Esophagus (tissue), 2 donors: ENCODE data around the gene SIGLECL1. TPM values are rescaled to one million over a fixed set of nuclear protein-coding genes. Genes with fewer than 3 reads are reported as not detected.
"Not testable (repeated sequence)": the region's sequence is repeated elsewhere in the genome, so short reads cannot be mapped to it uniquely, and the experiment has no call there.

Experiments
- H3K27ac ChIP-seq, 2 donors: one replicate each; pipeline ENCODE4 v1.5.1; 2013; ENCODE audit warnings: low read depth in 2 of 2, mild to moderate bottlenecking in 2 of 2, inconsistent platforms in 1 of 2, low read length in 1 of 2, moderate library complexity in 1 of 2
- H3K27me3 ChIP-seq, 2 donors: one replicate each; pipeline ENCODE4 v1.6.1; 2013; ENCODE audit warnings: low read length in 2 of 2, control low read depth in 1 of 2, mild to moderate bottlenecking in 1 of 2; ENCODE audit not compliant: insufficient read depth in 2 of 2, control insufficient read depth in 1 of 2
- H3K36me3 ChIP-seq, 2 donors: one replicate each; pipeline ENCODE4 v1.6.1; 2013; ENCODE audit warnings: low read length in 1 of 2; ENCODE audit not compliant: control insufficient read depth in 2 of 2, insufficient read depth in 2 of 2
- H3K4me1 ChIP-seq, 2 donors: one replicate each; pipeline ENCODE4 v1.6.1; 2013; ENCODE audit warnings: low read length in 1 of 2; ENCODE audit not compliant: control insufficient read depth in 2 of 2, insufficient read depth in 2 of 2
- H3K4me3 ChIP-seq, 2 donors: one replicate each; pipeline ENCODE4 v1.5.1; 2013; ENCODE audit warnings: low read length in 2 of 2, mild to moderate bottlenecking in 2 of 2, low read depth in 1 of 2, moderate library complexity in 1 of 2
- H3K9me3 ChIP-seq, 2 donors: one replicate each; pipeline ENCODE4 v1.6.1; 2013; ENCODE audit warnings: mild to moderate bottlenecking in 2 of 2, low read depth in 1 of 2, low read length in 1 of 2, moderate library complexity in 1 of 2; ENCODE audit not compliant: control insufficient read depth in 2 of 2, insufficient read depth in 1 of 2
- WGBS, 2 donors: extraction: QIAGEN DNeasy Blood & Tissue Kit; methylation state at CpG; one replicate each; pipeline ENCODE4 v1.1.7; 2013; 5-methylcytosine and 5-hydroxymethylcytosine counted together
- polyA plus RNA-seq, 2 donors: library from polyadenylated mRNA; stranded (reverse); fragments of 200-250 nt; gene quantifications; one replicate each; pipeline ENCODE4 v1.2.3, GENCODE V29; 2013
- donor health status: healthy with polysubstance abuse.
- donor health status: Bipolar disorder and iron deficiency.

The SIGLECL1 gene
- polyA plus RNA-seq, 2 donors: not detected

- H3K4me3 ChIP-seq: no peak overlapping the region
- H3K27ac ChIP-seq: no peak overlapping the region
- no peaks in the 10 kb centered on the region for H3K36me3 ChIP-seq
- H3K9me3 ChIP-seq: peaks cover 0 to 2% of the 10 kb centered on the region in 2 donors
- no peaks in the 10 kb centered on the region for H3K27me3 ChIP-seq
- H3K4me1 ChIP-seq: no peaks in the 10 kb centered on the region
Measured at GRCh38 chr19:51220996-51221395, 29.9 kb upstream of the SIGLECL1 start.

- Histone ChIP-seq H3K36me3 (no peaks in the 10 kb centered on the region), H3K27ac (no peak overlapping the region), H3K9me3 (peaks cover 0 to 2% of the 10 kb centered on the region in 2 donors), H3K4me1 (no peaks in the 10 kb centered on the region), H3K27me3 (no peaks in the 10 kb centered on the region), H3K4me3 (no peak overlapping the region)
- WGBS, 2 donors: 52 to 56% methylated on average over 3 of the region's 3 CpGs
Measured at GRCh38 chr19:51224163-51224641, 26.7 kb upstream of the SIGLECL1 start.

GRCh38 chr19:51224898-51225393 lies 25.9 kb upstream of the SIGLECL1 start, which contains the start of gene CD33:
Gene CD33, plus strand, starts transcription at chr19:51225080. Its CDS starts 39 bp downstream, at chr19:51225119.
- H3K27ac ChIP-seq: not testable (repeated sequence)

GRCh38 chr19:51226067-51226466 lies 24.8 kb upstream of the SIGLECL1 start:
- no peak overlapping the region for H3K27ac ChIP-seq
- no peaks in the 10 kb centered on the region for H3K36me3 ChIP-seq
- 55 to 64% methylated on average over 3 of the region's 3 CpGs for WGBS, 2 donors
- peaks cover 0 to 2% of the 10 kb centered on the region in 2 donors for H3K9me3 ChIP-seq
- H3K4me3 ChIP-seq: no peak overlapping the region
- H3K4me1 ChIP-seq: no peaks in the 10 kb centered on the region
- H3K27me3 ChIP-seq: no peaks in the 10 kb centered on the region

More at GRCh38 chr19:51224898-51225393, 25.9 kb upstream of the SIGLECL1 start, which contains the start of gene CD33:
- H3K4me1 ChIP-seq, H3K4me3 ChIP-seq, H3K9me3 ChIP-seq, H3K27me3 ChIP-seq, H3K36me3 ChIP-seq: not testable (repeated sequence)
- WGBS, 2 donors: 57 to 64% methylated on average over 11 of the region's 11 CpGs

- H3K36me3 ChIP-seq: no peaks in the 10 kb centered on the region
- no peaks in the 10 kb centered on the region for H3K27me3 ChIP-seq
- WGBS, 2 donors: 43 to 53% methylated on average over 2 of the region's 2 CpGs
- H3K27ac ChIP-seq: no peak overlapping the region
- H3K9me3 ChIP-seq: peaks cover 0 to 5% of the 10 kb centered on the region in 2 donors
- no peaks in the 10 kb centered on the region for H3K4me1 ChIP-seq
- no peak overlapping the region for H3K4me3 ChIP-seq
Measured at GRCh38 chr19:51227326-51227725, 23.6 kb upstream of the SIGLECL1 start.

GRCh38 chr19:51227966-51228365 lies 22.9 kb upstream of the SIGLECL1 start:
- Histone ChIP-seq H3K27ac (no peak overlapping the region), H3K9me3 (peaks cover 0 to 5% of the 10 kb centered on the region in 2 donors), H3K36me3 (no peaks in the 10 kb centered on the region), H3K4me1 (no peaks in the 10 kb centered on the region), H3K27me3 (no peaks in the 10 kb centered on the region), H3K4me3 (no peak overlapping the region)
- 87 to 94% methylated on average over 2 of the region's 2 CpGs for WGBS, 2 donors

GRCh38 chr19:51240866-51241265 lies 10.0 kb upstream of the SIGLECL1 start:
- Histone ChIP-seq H3K36me3 (no peaks in the 10 kb centered on the region), H3K4me1 (no peaks in the 10 kb centered on the region), H3K9me3 (no peaks in the 10 kb centered on the region), H3K27ac (no peak overlapping the region), H3K27me3 (no peaks in the 10 kb centered on the region), H3K4me3 (no peak overlapping the region)
- 85 to 89% methylated on average over 7 of the region's 7 CpGs for WGBS, 2 donors

- Histone ChIP-seq H3K27me3 (no peaks in the 10 kb centered on the region), H3K27ac (no peak overlapping the region), H3K36me3 (no peaks in the 10 kb centered on the region), H3K4me1 (no peaks in the 10 kb centered on the region), H3K9me3 (no peaks in the 10 kb centered on the region), H3K4me3 (no peak overlapping the region)
- WGBS, 2 donors: 61 to 68% methylated on average over 8 of the region's 8 CpGs
Measured at GRCh38 chr19:51242881-51243630, 7.8 kb upstream of the SIGLECL1 start.

GRCh38 chr19:51246164-51246552 lies 4.7 kb upstream of the SIGLECL1 start:
- H3K4me3 ChIP-seq: no peak overlapping the region
- no peak overlapping the region for H3K27ac ChIP-seq
- H3K27me3 ChIP-seq: no peaks in the 10 kb centered on the region
- H3K36me3 ChIP-seq: no peaks in the 10 kb centered on the region
- peaks cover 0 to 6% of the 10 kb centered on the region in 2 donors for H3K9me3 ChIP-seq
- WGBS, 2 donors: 49 to 51% methylated on average over 5 of the region's 5 CpGs
- H3K4me1 ChIP-seq: no peaks in the 10 kb centered on the region
